Right lobe of liver (tissue), 4 donors: ENCODE measurements around the gene FAM163A.

Experiments used
- POLR2A ChIP-seq: fragments of 450-650 bp; IDR thresholded peaks from one replicate; pipeline ENCODE4 v1.6.1; 2017; ENCODE audit warnings: antibody characterized with exemption, mild to moderate bottlenecking
- TF ChIP-seq, protein P1 (sequence below), 4 donors: fragments of 200-600 bp in 3 of 4; fragments of 450-650 bp in 1 of 4; IDR thresholded peaks; one replicate each; pipeline versions ENCODE4 v1.5.1 to v1.8.0; 2016 to 2022; ENCODE audit warnings: antibody characterized with exemption in 4 of 4, mild to moderate bottlenecking in 2 of 4
- donor health status: DM: no; HTN: no; CAD: no.
- donor health status: DM: no; HTN: no; CAD: no.
- donor health status: DM: no; HTN: yes; CAD: no.

- no peak for TF ChIP-seq POLR2A
- TF ChIP-seq, protein P1, sequence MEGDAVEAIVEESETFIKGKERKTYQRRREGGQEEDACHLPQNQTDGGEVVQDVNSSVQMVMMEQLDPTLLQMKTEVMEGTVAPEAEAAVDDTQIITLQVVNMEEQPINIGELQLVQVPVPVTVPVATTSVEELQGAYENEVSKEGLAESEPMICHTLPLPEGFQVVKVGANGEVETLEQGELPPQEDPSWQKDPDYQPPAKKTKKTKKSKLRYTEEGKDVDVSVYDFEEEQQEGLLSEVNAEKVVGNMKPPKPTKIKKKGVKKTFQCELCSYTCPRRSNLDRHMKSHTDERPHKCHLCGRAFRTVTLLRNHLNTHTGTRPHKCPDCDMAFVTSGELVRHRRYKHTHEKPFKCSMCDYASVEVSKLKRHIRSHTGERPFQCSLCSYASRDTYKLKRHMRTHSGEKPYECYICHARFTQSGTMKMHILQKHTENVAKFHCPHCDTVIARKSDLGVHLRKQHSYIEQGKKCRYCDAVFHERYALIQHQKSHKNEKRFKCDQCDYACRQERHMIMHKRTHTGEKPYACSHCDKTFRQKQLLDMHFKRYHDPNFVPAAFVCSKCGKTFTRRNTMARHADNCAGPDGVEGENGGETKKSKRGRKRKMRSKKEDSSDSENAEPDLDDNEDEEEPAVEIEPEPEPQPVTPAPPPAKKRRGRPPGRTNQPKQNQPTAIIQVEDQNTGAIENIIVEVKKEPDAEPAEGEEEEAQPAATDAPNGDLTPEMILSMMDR (IDR thresholded peaks at IDR 0.05): no peak
Observed at GRCh38 chr1:179815641-179816040, 72.5 kb downstream of the FAM163A start.
